Stimulated activated CD4-positive, alpha-beta T cell treated with anti-CD3 and anti-CD28 coated beads, Interleukin-12 subunit alpha, Interleukin-12 subunit beta, amount 100 ng/mL, for 4 hours (primary cell): ENCODE measurements around the gene OLFML1.

Experiments used
- DNase-seq: peaks from one replicate; pipeline ENCODE4 v3.0.0-alpha.2; 2020

The OLFML1 gene

GRCh38 chr11:7485186-7486097 lies at the start of gene OLFML1:
OLFML1 (plus strand) TSS chr11:7485506; CDS start chr11:7485876, 370 bp downstream.
- no peak for DNase-seq

- DNase-seq = no peak
These were observed 49.2 kb upstream of the OLFML1 start for GRCh38 chr11:7436146-7436545.

- DNase-seq = no peak
These were observed 48.6 kb upstream of the OLFML1 start for GRCh38 chr11:7436657-7437056.

GRCh38 chr11:7437696-7438095 lies 47.6 kb upstream of the OLFML1 start:
- DNase-seq = no peak

- DNase-seq = no peak
These were observed 45.5 kb upstream of the OLFML1 start for GRCh38 chr11:7439746-7440320.

GRCh38 chr11:7442588-7443215 lies 42.6 kb upstream of the OLFML1 start:
- DNase-seq = peak; percentile 68

- no peak for DNase-seq
These were observed 41.0 kb upstream of the OLFML1 start for GRCh38 chr11:7444091-7444981.

- no peak for DNase-seq
These were observed 39.7 kb upstream of the OLFML1 start for GRCh38 chr11:7445564-7445963.

- DNase-seq = no peak
These were observed 37.1 kb upstream of the OLFML1 start for GRCh38 chr11:7448201-7448600.

- DNase-seq = no peak
These were observed 36.0 kb upstream of the OLFML1 start for GRCh38 chr11:7449211-7449840.

- no peak for DNase-seq
These were observed 35.5 kb upstream of the OLFML1 start for GRCh38 chr11:7449841-7450214.

GRCh38 chr11:7450836-7451235 lies 34.5 kb upstream of the OLFML1 start:
- DNase-seq = no peak

- DNase-seq = no peak
These were observed 33.8 kb upstream of the OLFML1 start for GRCh38 chr11:7451520-7451919.

- DNase-seq = no peak
These were observed 33.3 kb upstream of the OLFML1 start for GRCh38 chr11:7451952-7452494.

- DNase-seq = no peak
These were observed 30.5 kb upstream of the OLFML1 start for GRCh38 chr11:7454854-7455253.

- no peak for DNase-seq
These were observed 28.1 kb upstream of the OLFML1 start for GRCh38 chr11:7457211-7457610.

- DNase-seq = no peak
These were observed 22.6 kb upstream of the OLFML1 start for GRCh38 chr11:7462706-7463105.

- no peak for DNase-seq
These were observed 17.7 kb upstream of the OLFML1 start for GRCh38 chr11:7467652-7468051.

GRCh38 chr11:7469351-7469865 lies 15.9 kb upstream of the OLFML1 start:
- no peak for DNase-seq

GRCh38 chr11:7471071-7471470 lies 14.2 kb upstream of the OLFML1 start:
- no peak for DNase-seq

GRCh38 chr11:7473717-7474116 lies 11.6 kb upstream of the OLFML1 start:
- no peak for DNase-seq

- no peak for DNase-seq
These were observed 5.2 kb upstream of the OLFML1 start for GRCh38 chr11:7480113-7480512.
